ENCODE results near the gene TAX1BP3.

DNA sequence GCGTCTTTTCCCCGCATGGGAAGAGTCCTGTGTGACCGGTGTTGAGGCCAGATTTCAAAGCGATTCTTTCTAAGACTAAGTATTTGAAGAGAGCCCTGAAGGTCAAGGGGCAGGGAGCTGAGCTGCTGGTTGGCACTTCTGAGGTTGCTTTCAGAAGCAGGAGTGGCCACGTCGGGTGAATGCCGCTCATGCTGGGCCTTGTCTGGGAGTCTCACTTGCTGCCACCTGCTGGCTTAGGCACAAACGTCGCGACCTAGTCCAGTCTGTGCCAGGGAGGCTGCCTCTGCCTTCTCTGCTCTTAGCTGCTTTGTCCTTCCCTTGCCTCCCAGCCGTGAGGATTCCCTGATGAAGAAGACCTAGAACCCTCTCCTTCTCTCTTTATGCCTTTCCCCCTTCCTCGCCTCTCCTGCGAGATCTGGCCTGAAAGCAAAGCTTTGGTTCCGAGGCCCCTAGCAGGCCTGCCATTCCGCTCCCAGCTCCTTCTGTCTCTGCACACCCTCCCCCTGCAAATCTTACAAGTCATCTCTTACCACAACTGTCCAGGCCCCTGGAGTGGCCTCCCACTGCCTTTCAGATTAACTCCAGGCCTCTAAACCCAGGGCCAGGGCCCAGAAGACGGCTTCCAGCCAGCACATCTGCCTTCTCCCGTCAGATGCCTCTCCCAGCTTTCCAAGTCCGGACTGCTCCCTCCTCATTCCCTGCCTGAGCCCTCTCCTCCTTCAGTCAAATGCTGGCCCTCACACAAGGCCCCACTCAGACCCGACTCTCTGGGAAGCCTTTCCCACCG is 20.4 kb downstream of the TAX1BP3 start:
- TF ChIP-seq, protein P1, sequence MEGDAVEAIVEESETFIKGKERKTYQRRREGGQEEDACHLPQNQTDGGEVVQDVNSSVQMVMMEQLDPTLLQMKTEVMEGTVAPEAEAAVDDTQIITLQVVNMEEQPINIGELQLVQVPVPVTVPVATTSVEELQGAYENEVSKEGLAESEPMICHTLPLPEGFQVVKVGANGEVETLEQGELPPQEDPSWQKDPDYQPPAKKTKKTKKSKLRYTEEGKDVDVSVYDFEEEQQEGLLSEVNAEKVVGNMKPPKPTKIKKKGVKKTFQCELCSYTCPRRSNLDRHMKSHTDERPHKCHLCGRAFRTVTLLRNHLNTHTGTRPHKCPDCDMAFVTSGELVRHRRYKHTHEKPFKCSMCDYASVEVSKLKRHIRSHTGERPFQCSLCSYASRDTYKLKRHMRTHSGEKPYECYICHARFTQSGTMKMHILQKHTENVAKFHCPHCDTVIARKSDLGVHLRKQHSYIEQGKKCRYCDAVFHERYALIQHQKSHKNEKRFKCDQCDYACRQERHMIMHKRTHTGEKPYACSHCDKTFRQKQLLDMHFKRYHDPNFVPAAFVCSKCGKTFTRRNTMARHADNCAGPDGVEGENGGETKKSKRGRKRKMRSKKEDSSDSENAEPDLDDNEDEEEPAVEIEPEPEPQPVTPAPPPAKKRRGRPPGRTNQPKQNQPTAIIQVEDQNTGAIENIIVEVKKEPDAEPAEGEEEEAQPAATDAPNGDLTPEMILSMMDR (IDR thresholded peaks at IDR 0.05): peak; percentile 14 to 54 (median 33)
- no peak for TF ChIP-seq POLR2A (IDR thresholded peaks at IDR 0.05)

Measured in body of pancreas (tissue), 4 donors.